HEK293 (cell line): ENCODE data around the gene LARP6.

Experiments
- GLIS1 ChIP-seq: fragments of 450-650 bp; formaldehyde crosslinking; IDR thresholded peaks from 2 replicates; pipeline ENCODE4 v1.5.1; 2016; ENCODE audit warnings: missing biosample characterization, missing genetic modification characterization
- KLF10 ChIP-seq: fragments of 450-650 bp; IDR thresholded peaks from 2 replicates; pipeline ENCODE4 v1.5.1; 2018; ENCODE audit warnings: missing biosample characterization, mild to moderate bottlenecking, missing genetic modification characterization
- KLF7 ChIP-seq: fragments of 450-650 bp; formaldehyde crosslinking; IDR thresholded peaks from 2 replicates; pipeline ENCODE4 v1.5.1; 2016; ENCODE audit warnings: missing biosample characterization, missing genetic modification characterization, borderline replicate concordance
- KLF8 ChIP-seq: fragments of 450-650 bp; formaldehyde crosslinking; IDR thresholded peaks from 2 replicates; pipeline ENCODE4 v1.5.1; 2016; ENCODE audit warnings: missing biosample characterization, missing genetic modification characterization
- PRDM10 ChIP-seq: fragments of 450-650 bp; formaldehyde crosslinking; IDR thresholded peaks from 2 replicates; pipeline ENCODE4 v1.5.1; 2016; ENCODE audit warnings: missing biosample characterization, missing genetic modification characterization
- RBAK ChIP-seq: fragments of 450-650 bp; formaldehyde crosslinking; IDR thresholded peaks from 2 replicates; pipeline ENCODE4 v1.5.1; 2016; ENCODE audit warnings: missing biosample characterization, missing genetic modification characterization
- ZBTB20 ChIP-seq: fragments of 450-650 bp; formaldehyde crosslinking; IDR thresholded peaks from 2 replicates; pipeline ENCODE4 v1.5.1; 2016; ENCODE audit warnings: missing biosample characterization, missing genetic modification characterization
- ZNF175 ChIP-seq: fragments of 450-650 bp; formaldehyde crosslinking; IDR thresholded peaks from 2 replicates; pipeline ENCODE4 v1.5.1; 2016; ENCODE audit warnings: missing biosample characterization, missing genetic modification characterization
- ZNF23 ChIP-seq: fragments of 450-650 bp; formaldehyde crosslinking; IDR thresholded peaks from 2 replicates; pipeline ENCODE4 v1.5.1; 2016; ENCODE audit warnings: missing biosample characterization, missing genetic modification characterization, borderline replicate concordance
- ZNF24 ChIP-seq: fragments of 450-650 bp; formaldehyde crosslinking; IDR thresholded peaks from 2 replicates; pipeline ENCODE4 v1.5.1; 2016; ENCODE audit warnings: missing biosample characterization, missing genetic modification characterization
- ZNF341 ChIP-seq: fragments of 450-650 bp; formaldehyde crosslinking; IDR thresholded peaks from 2 replicates; pipeline ENCODE4; 2016; ENCODE audit warnings: low read depth, missing biosample characterization, missing genetic modification characterization
- ZNF426 ChIP-seq: fragments of 450-650 bp; formaldehyde crosslinking; IDR thresholded peaks from 2 replicates; pipeline ENCODE4 v1.5.1; 2017; ENCODE audit warnings: missing biosample characterization, missing genetic modification characterization, mild to moderate bottlenecking, inconsistent platforms, moderate library complexity
- ZNF433 ChIP-seq: fragments of 450-650 bp; formaldehyde crosslinking; IDR thresholded peaks from 2 replicates; pipeline ENCODE4 v1.5.1; 2016; ENCODE audit warnings: missing biosample characterization, missing genetic modification characterization, low read depth
- ZNF514 ChIP-seq: fragments of 450-650 bp; formaldehyde crosslinking; IDR thresholded peaks from 2 replicates; pipeline ENCODE4 v1.5.1; 2016; ENCODE audit warnings: missing biosample characterization, missing genetic modification characterization
- ZNF530 ChIP-seq: fragments of 450-650 bp; formaldehyde crosslinking; IDR thresholded peaks from 2 replicates; pipeline ENCODE4 v1.5.1; 2016; ENCODE audit warnings: low read depth, missing biosample characterization, missing genetic modification characterization
- ZNF544 ChIP-seq: fragments of 450-650 bp; formaldehyde crosslinking; IDR thresholded peaks from 2 replicates; pipeline ENCODE4 v1.5.0; 2017; ENCODE audit warnings: missing biosample characterization, missing genetic modification characterization
- ZNF596 ChIP-seq: fragments of 450-650 bp; IDR thresholded peaks from 2 replicates; pipeline ENCODE4 v1.5.0; 2018; ENCODE audit warnings: missing biosample characterization, mild to moderate bottlenecking, missing genetic modification characterization, moderate library complexity
- ZNF600 ChIP-seq: fragments of 450-650 bp; formaldehyde crosslinking; IDR thresholded peaks from 2 replicates; pipeline ENCODE4 v1.5.1; 2016; ENCODE audit warnings: missing biosample characterization, missing genetic modification characterization
- ZNF660 ChIP-seq: fragments of 450-650 bp; IDR thresholded peaks from 2 replicates; pipeline ENCODE4 v1.5.1; 2018; ENCODE audit warnings: missing biosample characterization, mild to moderate bottlenecking, missing genetic modification characterization
- ZNF701 ChIP-seq: fragments of 450-650 bp; formaldehyde crosslinking; IDR thresholded peaks from 2 replicates; pipeline ENCODE4 v1.5.1; 2016; ENCODE audit warnings: missing biosample characterization, missing genetic modification characterization
- ZNF791 ChIP-seq: fragments of 450-650 bp; formaldehyde crosslinking; IDR thresholded peaks from 2 replicates; pipeline ENCODE4 v1.5.1; 2016; ENCODE audit warnings: missing biosample characterization, missing genetic modification characterization
- ZNF792 ChIP-seq: fragments of 450-650 bp; formaldehyde crosslinking; IDR thresholded peaks from 2 replicates; pipeline ENCODE4 v1.5.1; 2016; ENCODE audit warnings: missing biosample characterization, missing genetic modification characterization
- ZNF837 ChIP-seq: fragments of 450-650 bp; formaldehyde crosslinking; IDR thresholded peaks from 2 replicates; pipeline ENCODE4 v1.5.1; 2016; ENCODE audit warnings: missing biosample characterization, missing genetic modification characterization
- TF ChIP-seq, protein P1 (sequence below): fragments of 450-650 bp; formaldehyde crosslinking; IDR thresholded peaks from 2 replicates; pipeline ENCODE4 v1.5.1; 2016; ENCODE audit warnings: missing biosample characterization, missing genetic modification characterization
- TF ChIP-seq, protein P2 (sequence below): fragments of 450-650 bp; formaldehyde crosslinking; IDR thresholded peaks from 2 replicates; pipeline ENCODE4 v1.5.0; 2017; ENCODE audit warnings: missing biosample characterization, missing genetic modification characterization, borderline replicate concordance
- TF ChIP-seq, protein P3 (sequence below): fragments of 450-650 bp; formaldehyde crosslinking; IDR thresholded peaks from 2 replicates; pipeline ENCODE4 v1.5.1; 2016; ENCODE audit warnings: missing biosample characterization, missing genetic modification characterization
- TF ChIP-seq, protein P4 (sequence below): fragments of 450-650 bp; formaldehyde crosslinking; IDR thresholded peaks from 2 replicates; pipeline ENCODE4 v1.5.1; 2016; ENCODE audit warnings: missing biosample characterization, missing genetic modification characterization, borderline replicate concordance

LARP6 gene

DNA sequence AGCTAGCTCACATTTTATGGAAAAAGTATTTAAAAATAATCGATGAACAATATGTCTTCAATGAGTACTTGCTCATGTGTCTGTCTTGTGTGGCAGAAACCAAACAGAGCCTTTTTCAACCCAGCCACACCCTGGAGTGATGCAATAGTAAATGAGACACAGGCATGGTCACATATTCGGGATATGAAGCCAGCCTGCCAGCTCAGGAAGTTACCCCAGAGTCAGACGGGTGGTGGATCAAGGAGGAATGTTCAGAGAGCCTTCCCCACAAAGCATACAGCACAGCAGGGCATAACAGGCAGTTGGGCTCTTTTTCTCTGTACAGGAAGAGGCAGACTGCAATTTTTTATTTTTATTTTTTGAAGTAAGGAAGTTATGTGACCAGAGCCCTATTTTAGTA is 27.3 kb downstream of the LARP6 start (continued):
- TF ChIP-seq ZNF175 (no peak), RBAK (no peak), ZNF426 (no peak), ZNF24 (tag by site-specific recombination) (no peak), ZNF530 (tag by site-specific recombination) (no peak), ZNF791 (no peak), PRDM10 (tag by site-specific recombination) (peak; percentile 69), ZNF514 (tag by site-specific recombination) (no peak), ZNF701 (tag by site-specific recombination) (no peak), ZNF837 (no peak), ZNF433 (no peak), ZBTB20 (tag by site-specific recombination) (no peak), GLIS1 (tag by site-specific recombination) (no peak), ZNF23 (tag by site-specific recombination) (no peak), ZNF600 (tag by site-specific recombination) (peak; percentile 56; the same call in 1 of the 2 replicates), ZNF792 (tag by site-specific recombination) (no peak), ZNF596 (no peak), KLF7 (tag by site-specific recombination) (no peak), KLF8 (tag by site-specific recombination) (no peak), ZNF544 (tag by site-specific recombination) (no peak), KLF10 (tag by site-specific recombination) (no peak), ZNF660 (tag by site-specific recombination) (peak; percentile 80), ZNF341 (tag by site-specific recombination) (no peak)
- TF ChIP-seq, protein P1, sequence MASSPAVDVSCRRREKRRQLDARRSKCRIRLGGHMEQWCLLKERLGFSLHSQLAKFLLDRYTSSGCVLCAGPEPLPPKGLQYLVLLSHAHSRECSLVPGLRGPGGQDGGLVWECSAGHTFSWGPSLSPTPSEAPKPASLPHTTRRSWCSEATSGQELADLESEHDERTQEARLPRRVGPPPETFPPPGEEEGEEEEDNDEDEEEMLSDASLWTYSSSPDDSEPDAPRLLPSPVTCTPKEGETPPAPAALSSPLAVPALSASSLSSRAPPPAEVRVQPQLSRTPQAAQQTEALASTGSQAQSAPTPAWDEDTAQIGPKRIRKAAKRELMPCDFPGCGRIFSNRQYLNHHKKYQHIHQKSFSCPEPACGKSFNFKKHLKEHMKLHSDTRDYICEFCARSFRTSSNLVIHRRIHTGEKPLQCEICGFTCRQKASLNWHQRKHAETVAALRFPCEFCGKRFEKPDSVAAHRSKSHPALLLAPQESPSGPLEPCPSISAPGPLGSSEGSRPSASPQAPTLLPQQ (tag by site-specific recombination) = peak; percentile 44; the same call in 1 of the 2 replicates
- TF ChIP-seq, protein P2, sequence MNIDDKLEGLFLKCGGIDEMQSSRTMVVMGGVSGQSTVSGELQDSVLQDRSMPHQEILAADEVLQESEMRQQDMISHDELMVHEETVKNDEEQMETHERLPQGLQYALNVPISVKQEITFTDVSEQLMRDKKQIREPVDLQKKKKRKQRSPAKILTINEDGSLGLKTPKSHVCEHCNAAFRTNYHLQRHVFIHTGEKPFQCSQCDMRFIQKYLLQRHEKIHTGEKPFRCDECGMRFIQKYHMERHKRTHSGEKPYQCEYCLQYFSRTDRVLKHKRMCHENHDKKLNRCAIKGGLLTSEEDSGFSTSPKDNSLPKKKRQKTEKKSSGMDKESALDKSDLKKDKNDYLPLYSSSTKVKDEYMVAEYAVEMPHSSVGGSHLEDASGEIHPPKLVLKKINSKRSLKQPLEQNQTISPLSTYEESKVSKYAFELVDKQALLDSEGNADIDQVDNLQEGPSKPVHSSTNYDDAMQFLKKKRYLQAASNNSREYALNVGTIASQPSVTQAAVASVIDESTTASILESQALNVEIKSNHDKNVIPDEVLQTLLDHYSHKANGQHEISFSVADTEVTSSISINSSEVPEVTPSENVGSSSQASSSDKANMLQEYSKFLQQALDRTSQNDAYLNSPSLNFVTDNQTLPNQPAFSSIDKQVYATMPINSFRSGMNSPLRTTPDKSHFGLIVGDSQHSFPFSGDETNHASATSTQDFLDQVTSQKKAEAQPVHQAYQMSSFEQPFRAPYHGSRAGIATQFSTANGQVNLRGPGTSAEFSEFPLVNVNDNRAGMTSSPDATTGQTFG = no peak
- TF ChIP-seq, protein P3, sequence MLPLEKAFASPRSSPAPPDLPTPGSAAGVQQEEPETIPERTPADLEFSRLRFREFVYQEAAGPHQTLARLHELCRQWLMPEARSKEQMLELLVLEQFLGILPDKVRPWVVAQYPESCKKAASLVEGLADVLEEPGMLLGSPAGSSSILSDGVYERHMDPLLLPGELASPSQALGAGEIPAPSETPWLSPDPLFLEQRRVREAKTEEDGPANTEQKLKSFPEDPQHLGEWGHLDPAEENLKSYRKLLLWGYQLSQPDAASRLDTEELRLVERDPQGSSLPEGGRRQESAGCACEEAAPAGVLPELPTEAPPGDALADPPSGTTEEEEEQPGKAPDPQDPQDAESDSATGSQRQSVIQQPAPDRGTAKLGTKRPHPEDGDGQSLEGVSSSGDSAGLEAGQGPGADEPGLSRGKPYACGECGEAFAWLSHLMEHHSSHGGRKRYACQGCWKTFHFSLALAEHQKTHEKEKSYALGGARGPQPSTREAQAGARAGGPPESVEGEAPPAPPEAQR (tag by site-specific recombination) = no peak
- TF ChIP-seq, protein P4, sequence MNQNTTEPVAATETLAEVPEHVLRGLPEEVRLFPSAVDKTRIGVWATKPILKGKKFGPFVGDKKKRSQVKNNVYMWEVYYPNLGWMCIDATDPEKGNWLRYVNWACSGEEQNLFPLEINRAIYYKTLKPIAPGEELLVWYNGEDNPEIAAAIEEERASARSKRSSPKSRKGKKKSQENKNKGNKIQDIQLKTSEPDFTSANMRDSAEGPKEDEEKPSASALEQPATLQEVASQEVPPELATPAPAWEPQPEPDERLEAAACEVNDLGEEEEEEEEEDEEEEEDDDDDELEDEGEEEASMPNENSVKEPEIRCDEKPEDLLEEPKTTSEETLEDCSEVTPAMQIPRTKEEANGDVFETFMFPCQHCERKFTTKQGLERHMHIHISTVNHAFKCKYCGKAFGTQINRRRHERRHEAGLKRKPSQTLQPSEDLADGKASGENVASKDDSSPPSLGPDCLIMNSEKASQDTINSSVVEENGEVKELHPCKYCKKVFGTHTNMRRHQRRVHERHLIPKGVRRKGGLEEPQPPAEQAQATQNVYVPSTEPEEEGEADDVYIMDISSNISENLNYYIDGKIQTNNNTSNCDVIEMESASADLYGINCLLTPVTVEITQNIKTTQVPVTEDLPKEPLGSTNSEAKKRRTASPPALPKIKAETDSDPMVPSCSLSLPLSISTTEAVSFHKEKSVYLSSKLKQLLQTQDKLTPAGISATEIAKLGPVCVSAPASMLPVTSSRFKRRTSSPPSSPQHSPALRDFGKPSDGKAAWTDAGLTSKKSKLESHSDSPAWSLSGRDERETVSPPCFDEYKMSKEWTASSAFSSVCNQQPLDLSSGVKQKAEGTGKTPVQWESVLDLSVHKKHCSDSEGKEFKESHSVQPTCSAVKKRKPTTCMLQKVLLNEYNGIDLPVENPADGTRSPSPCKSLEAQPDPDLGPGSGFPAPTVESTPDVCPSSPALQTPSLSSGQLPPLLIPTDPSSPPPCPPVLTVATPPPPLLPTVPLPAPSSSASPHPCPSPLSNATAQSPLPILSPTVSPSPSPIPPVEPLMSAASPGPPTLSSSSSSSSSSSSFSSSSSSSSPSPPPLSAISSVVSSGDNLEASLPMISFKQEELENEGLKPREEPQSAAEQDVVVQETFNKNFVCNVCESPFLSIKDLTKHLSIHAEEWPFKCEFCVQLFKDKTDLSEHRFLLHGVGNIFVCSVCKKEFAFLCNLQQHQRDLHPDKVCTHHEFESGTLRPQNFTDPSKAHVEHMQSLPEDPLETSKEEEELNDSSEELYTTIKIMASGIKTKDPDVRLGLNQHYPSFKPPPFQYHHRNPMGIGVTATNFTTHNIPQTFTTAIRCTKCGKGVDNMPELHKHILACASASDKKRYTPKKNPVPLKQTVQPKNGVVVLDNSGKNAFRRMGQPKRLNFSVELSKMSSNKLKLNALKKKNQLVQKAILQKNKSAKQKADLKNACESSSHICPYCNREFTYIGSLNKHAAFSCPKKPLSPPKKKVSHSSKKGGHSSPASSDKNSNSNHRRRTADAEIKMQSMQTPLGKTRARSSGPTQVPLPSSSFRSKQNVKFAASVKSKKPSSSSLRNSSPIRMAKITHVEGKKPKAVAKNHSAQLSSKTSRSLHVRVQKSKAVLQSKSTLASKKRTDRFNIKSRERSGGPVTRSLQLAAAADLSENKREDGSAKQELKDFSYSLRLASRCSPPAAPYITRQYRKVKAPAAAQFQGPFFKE (tag by site-specific recombination) = no peak
